SJCRH30 (cell line): ENCODE data around the gene RBM44. TPM values are rescaled to one million over a fixed set of nuclear protein-coding genes. Genes with fewer than 3 reads are reported as not detected.

Experiments
- DNase-seq, 2 experiments: peaks; one replicate each; pipeline ENCODE4 v3.0.0-alpha.2; 2015 to 2020
- H3K27ac ChIP-seq: fragments of 250-450 bp; sonication (Bioruptor Pico); 2 replicates; pipeline ENCODE4 v1.5.1; 2020; ENCODE audit warnings: mild to moderate bottlenecking, moderate library complexity
- H3K27me3 ChIP-seq: fragments of 250-450 bp; sonication (Bioruptor Pico); 2 replicates; pipeline ENCODE4 v1.5.1; 2020; ENCODE audit warnings: mild to moderate bottlenecking, moderate library complexity
- H3K36me3 ChIP-seq: fragments of 250-450 bp; sonication (Bioruptor Pico); 2 replicates; pipeline ENCODE4 v1.5.1; 2020; ENCODE audit warnings: mild to moderate bottlenecking, moderate library complexity
- H3K4me1 ChIP-seq: fragments of 250-450 bp; sonication (Bioruptor Pico); 2 replicates; pipeline ENCODE4 v1.5.1; 2020; ENCODE audit warnings: mild to moderate bottlenecking, moderate library complexity
- H3K4me3 ChIP-seq: fragments of 250-450 bp; sonication (Bioruptor Pico); 2 replicates; pipeline ENCODE4 v1.5.1; 2020; ENCODE audit warnings: mild to moderate bottlenecking, moderate library complexity
- H3K9me3 ChIP-seq: fragments of 250-450 bp; sonication (Bioruptor Pico); replicated peaks from 2 replicates; pipeline ENCODE4 v1.5.1; 2020; ENCODE audit warnings: mild to moderate bottlenecking, moderate library complexity
- total RNA-seq: library from RNA; depleted of rRNA; stranded (reverse); fragments of >200 nt; shearing (Covaris generic); gene quantifications from 2 replicates; pipeline ENCODE4 v1.2.3, GENCODE V29; 2014

The RBM44 gene
- total RNA-seq, 1 experiment from 2014 or later: 0.28 TPM

GRCh38 chr2:237876951-237877491 is 78.4 kb downstream of the RBM44 start:
- peaks cover 3% of the 10 kb centered on the region; the same call in 1 of the 2 replicates for H3K27me3 ChIP-seq
- no peak for DNase-seq
- 0 out of 2 replicates have a peak, but pooled peaks cover 3% of the 10 kb centered on the region for H3K4me1 ChIP-seq
- no peak overlapping the region for H3K27ac ChIP-seq
- no peak overlapping the region for H3K4me3 ChIP-seq
- H3K9me3 ChIP-seq: no peaks in the 10 kb centered on the region
- no peaks in the 10 kb centered on the region for H3K36me3 ChIP-seq

DNA sequence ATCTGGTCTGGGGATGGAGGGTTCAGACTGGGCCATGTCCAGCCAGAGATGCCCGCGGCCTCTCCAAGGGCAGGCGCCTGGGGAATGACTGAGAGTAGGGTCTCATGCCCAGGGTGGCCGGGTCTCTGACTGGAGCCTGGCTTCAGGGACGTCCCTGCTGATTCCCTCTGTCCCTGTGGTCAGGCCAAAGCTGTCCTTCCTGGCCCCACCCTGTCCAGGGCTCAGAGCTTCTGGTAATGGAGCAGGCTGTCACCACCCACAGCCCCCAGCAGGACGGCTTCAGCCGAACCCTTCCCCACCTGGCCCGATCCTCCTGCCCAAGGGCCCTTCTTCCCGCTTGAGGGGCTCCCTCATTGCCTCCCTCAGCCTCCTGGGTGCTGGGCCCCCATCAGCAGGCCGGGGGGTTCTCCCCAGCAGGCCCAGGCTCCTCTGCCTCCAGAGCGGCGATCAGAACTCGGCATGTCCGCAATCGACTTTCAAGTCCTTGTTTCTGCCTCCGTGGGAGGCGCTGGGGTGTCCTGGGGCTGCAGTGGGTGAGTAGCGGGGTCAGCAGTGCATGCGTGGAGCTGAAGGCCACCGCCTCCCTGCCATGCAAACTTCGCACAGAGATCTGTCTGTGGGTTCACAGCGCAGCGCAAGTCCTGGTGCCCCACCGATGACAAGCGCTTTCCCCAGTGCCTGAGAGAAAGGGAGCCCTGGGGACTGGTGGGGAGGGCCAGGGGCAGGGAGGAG is 79.2 kb downstream of the RBM44 start:
- no peaks in the 10 kb centered on the region for H3K9me3 ChIP-seq
- H3K36me3 ChIP-seq: no peaks in the 10 kb centered on the region
- H3K4me1 ChIP-seq: 0 out of 2 replicates have a peak, but pooled peaks cover 3% of the 10 kb centered on the region
- H3K4me3 ChIP-seq: no peak overlapping the region
- H3K27me3 ChIP-seq: peaks cover 3% of the 10 kb centered on the region; the same call in 1 of the 2 replicates
- no peak overlapping the region for H3K27ac ChIP-seq
- no peak for DNase-seq

DNA sequence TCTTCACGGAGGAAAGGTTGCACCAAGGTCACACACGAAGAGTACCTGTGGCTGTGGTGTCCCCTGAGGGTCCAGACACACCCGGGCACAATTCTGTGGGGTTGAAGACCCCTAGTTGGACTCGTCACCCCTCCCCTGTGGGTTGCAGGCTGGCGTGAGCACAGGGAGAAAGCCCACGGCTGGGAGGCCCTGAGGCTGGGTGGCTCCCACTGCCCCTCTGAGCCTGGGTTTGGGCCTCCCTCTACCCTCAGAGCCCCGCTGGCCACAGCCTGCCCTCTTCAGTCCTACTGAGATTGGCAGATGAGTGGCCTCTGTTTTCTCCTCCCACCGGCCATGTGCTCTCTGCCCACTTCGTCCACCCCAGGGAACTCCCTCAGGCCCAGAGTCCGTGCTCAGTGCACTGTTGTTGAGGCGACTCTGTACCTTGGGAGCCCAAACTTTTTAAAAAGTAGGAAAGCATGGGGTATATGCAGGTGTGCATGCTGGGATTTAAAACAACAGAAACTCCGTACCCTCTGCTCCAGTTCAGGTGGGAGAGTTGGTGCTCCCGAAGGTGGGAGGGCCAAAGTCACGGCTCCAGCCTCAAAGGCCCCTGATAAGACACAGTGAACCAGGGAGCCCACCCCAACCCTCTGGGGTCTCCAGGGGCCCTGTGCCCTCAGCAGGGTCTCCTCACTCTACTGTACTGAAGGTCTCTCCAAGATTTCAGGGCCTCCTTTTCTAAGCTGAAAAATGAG is 79.9 kb downstream of the RBM44 start:
- H3K4me1 ChIP-seq: 0 out of 2 replicates have a peak, but pooled peaks cover under 1% of the 10 kb centered on the region
- H3K27me3 ChIP-seq: peaks cover 3% of the 10 kb centered on the region; the same call in 1 of the 2 replicates
- H3K36me3 ChIP-seq: no peaks in the 10 kb centered on the region
- H3K27ac ChIP-seq: no peak overlapping the region
- H3K9me3 ChIP-seq: no peaks in the 10 kb centered on the region
- no peak overlapping the region for H3K4me3 ChIP-seq
- DNase-seq: no peak

- H3K27ac ChIP-seq: no peak overlapping the region
- H3K27me3 ChIP-seq: peaks cover 3% of the 10 kb centered on the region; the same call in 1 of the 2 replicates
- no peak overlapping the region for H3K4me3 ChIP-seq
- H3K36me3 ChIP-seq: no peaks in the 10 kb centered on the region
- H3K9me3 ChIP-seq: no peaks in the 10 kb centered on the region
- H3K4me1 ChIP-seq: no peaks in the 10 kb centered on the region
- no peak for DNase-seq
These were observed 80.5 kb downstream of the RBM44 start for GRCh38 chr2:237879058-237879430.

DNA sequence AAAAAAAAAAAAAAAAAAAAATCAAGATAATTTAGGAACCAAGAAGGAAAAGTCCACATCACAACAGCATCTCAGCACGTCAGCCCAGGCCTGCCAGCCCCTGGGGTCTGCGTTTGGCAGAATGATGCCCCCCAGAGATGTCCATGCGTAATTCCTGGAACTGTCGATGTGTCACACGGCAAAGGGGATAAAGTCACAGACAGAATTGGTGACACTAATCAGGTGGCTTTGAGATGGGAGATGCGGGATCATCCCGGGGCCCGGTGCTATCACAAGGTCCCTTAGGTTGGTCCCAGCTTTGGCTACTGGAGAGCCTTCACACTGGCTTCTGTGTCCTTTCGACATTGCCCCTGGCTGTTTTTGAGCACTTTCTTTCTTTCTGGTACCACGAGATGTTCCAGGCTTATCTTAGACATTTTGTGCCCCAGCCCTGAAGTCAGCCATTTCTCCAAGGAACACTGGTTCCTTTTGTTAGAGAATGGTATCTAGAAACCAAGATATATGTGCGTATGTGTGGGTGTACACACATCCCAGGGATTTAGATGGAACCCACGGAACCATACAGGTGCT is 81.5 kb downstream of the RBM44 start:
- Histone ChIP-seq H3K36me3 (no peaks in the 10 kb centered on the region), H3K4me3 (no peak overlapping the region), H3K4me1 (no peaks in the 10 kb centered on the region), H3K9me3 (no peaks in the 10 kb centered on the region), H3K27me3 (peaks cover 3% of the 10 kb centered on the region; the same call in 1 of the 2 replicates), H3K27ac (no peak overlapping the region)
- DNase-seq: no peak

DNA sequence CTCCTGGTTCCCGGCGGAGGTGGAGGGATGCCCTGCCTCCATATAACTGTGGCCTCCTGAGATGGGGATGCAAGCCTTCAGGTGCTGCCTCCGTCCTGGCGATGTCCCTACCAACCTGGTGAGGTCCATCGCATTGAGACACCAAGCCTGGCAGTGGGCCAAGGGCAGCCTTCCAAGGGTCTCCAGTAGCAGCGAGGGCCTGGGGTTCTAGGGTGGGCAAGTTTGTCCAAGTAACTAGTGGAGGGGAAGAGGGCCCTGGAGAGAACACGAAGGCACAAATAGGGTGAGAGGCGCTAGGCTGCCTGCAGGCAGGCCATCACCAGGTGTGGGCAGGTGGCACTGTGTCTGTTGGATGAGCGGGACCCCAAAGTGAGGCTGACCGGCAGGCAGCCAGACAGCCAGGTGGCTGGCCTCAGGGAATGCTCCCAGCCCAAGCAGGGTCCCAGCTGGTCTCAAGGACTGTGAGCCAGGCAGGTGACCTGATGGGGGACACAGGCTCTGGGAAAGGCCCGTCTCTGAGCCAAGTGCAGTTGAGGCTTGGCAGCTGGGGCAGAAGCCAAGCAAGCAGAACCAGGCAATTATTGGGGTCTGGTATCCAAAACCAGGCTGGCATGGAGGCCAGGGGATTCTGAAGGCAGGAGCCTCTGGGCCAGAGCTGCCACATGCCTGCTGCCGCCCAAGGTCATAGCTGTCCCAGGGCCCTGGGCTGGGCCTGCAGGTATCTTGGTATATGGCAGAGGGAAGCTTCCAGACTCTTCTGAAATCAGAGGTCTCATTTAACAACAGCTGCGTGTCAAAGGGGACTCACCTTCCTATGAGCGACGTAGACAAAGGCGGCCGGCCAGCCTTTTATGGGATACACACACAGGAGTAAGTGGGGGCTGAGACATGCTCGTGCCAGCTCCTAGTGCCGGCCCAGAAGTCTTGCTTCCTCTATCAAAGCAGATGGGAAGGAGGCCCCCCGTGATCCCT is 84.2 kb downstream of the RBM44 start:
- no peak overlapping the region for H3K4me3 ChIP-seq
- H3K9me3 ChIP-seq: no peaks in the 10 kb centered on the region
- DNase-seq: no peak
- H3K27ac ChIP-seq: no peak overlapping the region
- peaks cover 8% of the 10 kb centered on the region for H3K27me3 ChIP-seq
- H3K36me3 ChIP-seq: no peaks in the 10 kb centered on the region
- H3K4me1 ChIP-seq: no peaks in the 10 kb centered on the region

GRCh38 chr2:237883951-237884446 is 85.4 kb downstream of the RBM44 start:
- no peaks in the 10 kb centered on the region for H3K4me1 ChIP-seq
- H3K27ac ChIP-seq: no peak overlapping the region
- no peaks in the 10 kb centered on the region for H3K36me3 ChIP-seq
- peaks cover 7% of the 10 kb centered on the region for H3K27me3 ChIP-seq
- DNase-seq: no peak
- no peaks in the 10 kb centered on the region for H3K9me3 ChIP-seq
- H3K4me3 ChIP-seq: no peak overlapping the region

GRCh38 chr2:237884681-237885080 is 86.1 kb downstream of the RBM44 start:
- no peak overlapping the region for H3K4me3 ChIP-seq
- DNase-seq: no peak
- H3K36me3 ChIP-seq: no peaks in the 10 kb centered on the region
- H3K27me3 ChIP-seq: peaks cover 7% of the 10 kb centered on the region
- H3K27ac ChIP-seq: no peak overlapping the region
- no peaks in the 10 kb centered on the region for H3K4me1 ChIP-seq
- no peaks in the 10 kb centered on the region for H3K9me3 ChIP-seq

DNA sequence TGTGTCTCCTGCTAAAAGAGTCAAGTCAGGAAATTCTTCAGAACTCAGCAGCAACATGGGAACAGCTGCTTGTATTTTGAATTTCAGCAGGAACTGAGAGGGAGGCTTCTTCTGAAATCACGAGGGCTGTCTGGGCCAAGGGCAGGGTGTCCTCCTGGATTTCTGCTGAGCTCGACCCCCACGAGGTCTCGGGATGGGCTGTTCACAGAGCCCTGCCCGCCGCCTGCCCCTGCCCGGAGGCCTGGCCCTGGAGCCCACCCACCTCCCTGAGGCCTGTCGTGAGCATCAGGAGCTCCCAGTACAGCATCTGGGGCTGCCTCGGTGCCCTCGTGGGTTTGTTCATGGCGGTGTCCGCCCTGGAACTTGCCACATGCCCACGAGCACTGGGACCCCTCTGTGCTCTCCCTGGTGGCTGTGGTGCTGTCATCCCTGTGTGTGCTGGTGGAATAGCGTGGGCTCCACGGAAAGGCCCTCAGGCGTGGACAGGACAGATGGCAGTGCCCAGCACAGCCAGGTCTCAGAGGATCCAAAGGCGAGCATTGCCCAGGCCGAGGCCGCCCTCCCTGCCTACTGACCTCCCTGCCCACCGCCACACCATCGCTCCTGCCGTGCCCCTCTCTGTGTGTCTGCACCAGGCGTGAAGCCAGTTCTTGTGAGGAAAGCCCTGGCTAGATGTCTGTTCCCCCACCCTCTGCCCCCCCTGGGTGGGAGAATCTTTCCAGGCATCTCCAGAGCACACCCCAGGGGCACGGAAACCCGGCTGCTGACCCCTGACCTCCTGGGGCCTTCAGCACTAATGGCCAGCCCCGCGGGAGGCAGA is 86.7 kb downstream of the RBM44 start:
- no peaks in the 10 kb centered on the region for H3K9me3 ChIP-seq
- no peak overlapping the region for H3K27ac ChIP-seq
- no peak overlapping the region for H3K4me3 ChIP-seq
- H3K4me1 ChIP-seq: no peaks in the 10 kb centered on the region
- H3K27me3 ChIP-seq: peaks cover 7% of the 10 kb centered on the region
- no peak for DNase-seq
- H3K36me3 ChIP-seq: no peaks in the 10 kb centered on the region

DNA sequence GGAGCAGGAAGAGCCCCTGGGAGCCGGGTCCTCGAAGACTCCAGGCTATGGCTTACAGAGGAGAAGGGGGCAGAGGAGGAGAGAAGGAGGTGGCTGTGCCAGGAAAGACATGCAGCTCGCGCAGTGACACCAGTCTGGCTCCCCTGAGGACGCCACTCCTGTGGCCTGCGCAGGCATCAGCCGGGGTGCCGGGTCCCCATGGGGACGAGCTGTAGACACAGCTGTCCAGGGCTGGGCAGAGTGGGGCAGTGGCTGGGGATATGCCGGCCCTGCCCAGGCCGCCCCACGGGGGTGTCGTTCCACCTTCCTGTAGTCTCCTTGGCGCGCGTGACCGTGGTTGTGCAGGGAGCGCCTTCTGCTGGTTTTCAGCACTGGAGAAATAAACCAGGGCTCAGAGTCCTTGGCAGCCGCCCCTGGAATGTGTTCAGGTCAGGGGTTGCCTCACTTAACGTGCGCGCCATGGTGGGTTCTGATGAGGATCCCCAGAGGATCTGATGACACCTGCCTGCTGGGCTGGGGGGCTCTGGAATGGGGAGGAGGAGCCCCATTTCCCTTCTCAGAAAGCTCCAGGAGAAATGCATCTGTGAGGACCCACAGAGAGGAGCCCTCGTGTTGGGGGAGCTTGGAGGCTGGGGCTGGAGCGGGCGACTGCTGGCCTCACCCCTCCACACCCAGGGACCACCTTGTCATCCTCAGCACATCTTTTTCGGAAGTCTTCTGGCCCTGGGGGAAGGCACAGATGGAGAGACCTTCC is 87.5 kb downstream of the RBM44 start:
- Histone ChIP-seq H3K4me1 (no peaks in the 10 kb centered on the region), H3K27ac (no peak overlapping the region)
- no peak for DNase-seq

DNA sequence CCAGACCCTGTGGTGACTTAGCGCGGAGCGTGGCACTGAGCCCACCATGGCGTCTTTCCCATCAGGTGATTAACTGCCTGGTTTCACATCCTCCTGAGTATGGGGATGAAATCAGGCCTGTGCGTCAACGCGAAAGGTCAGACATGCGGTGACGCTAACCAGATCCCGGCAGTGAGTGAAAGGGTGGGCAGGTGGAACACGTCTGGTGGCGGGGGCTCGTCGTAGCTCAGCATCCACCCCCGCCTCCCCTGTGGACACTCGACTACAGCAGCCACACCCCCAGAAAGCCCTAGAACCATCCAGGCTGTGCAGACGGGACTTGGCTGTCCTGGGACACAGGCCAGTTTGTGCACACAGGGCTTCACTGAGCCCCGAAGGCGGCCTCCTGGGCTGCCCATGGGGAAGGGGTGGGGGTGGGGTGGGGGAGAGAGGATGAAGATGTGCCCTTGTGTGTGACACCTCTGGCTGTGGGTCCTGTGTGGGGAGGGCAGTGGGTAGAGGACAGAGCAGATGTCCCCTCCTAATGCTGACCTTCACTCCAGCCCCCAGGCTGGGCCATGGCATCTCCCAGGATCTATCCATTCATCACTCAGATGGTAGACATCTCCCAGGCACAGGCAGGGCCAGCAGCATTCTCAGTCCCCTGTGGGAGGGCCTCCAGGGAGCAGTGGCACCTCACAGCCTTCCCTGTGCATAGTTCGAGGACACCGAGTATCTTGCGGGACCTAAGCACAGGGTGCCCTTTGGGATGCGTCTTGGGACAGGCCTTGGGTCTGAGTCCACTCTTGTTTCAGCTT is 88.3 kb downstream of the RBM44 start:
- H3K9me3 ChIP-seq: no peaks in the 10 kb centered on the region
- H3K36me3 ChIP-seq: no peaks in the 10 kb centered on the region
- no peak for DNase-seq
- H3K27ac ChIP-seq: no peak overlapping the region
- peaks cover 7% of the 10 kb centered on the region for H3K27me3 ChIP-seq
- no peaks in the 10 kb centered on the region for H3K4me1 ChIP-seq
- H3K4me3 ChIP-seq: no peak overlapping the region

More for the DNA sequence above, 87.5 kb downstream of the RBM44 start:
- Histone ChIP-seq H3K36me3 (no peaks in the 10 kb centered on the region), H3K9me3 (no peaks in the 10 kb centered on the region), H3K27me3 (peaks cover 7% of the 10 kb centered on the region), H3K4me3 (no peak overlapping the region)

- H3K27ac ChIP-seq: no peak overlapping the region
- no peaks in the 10 kb centered on the region for H3K36me3 ChIP-seq
- H3K27me3 ChIP-seq: peaks cover 7% of the 10 kb centered on the region
- H3K9me3 ChIP-seq: no peaks in the 10 kb centered on the region
- DNase-seq: no peak
- H3K4me3 ChIP-seq: no peak overlapping the region
- no peaks in the 10 kb centered on the region for H3K4me1 ChIP-seq
These were observed 89.8 kb downstream of the RBM44 start for GRCh38 chr2:237888389-237888788.
